HCEC 1CT (cell line): ENCODE results near the gene SLC51B.

Experiments
- DNase-seq: peaks from one replicate; pipeline ENCODE4 v3.0.0-alpha.2; 2017

Gene SLC51B

GRCh38 chr15:65042776-65043327 is 2.3 kb upstream of the SLC51B start:
- DNase-seq, result peak; percentile 3

GRCh38 chr15:65044218-65044617 is 969 bp upstream of the SLC51B start:
- DNase-seq, result peak; percentile 87

GRCh38 chr15:65048241-65048640 is 3.1 kb downstream of the SLC51B start:
- no peak for DNase-seq

- DNase-seq, result peak; percentile 93
Observed at GRCh38 chr15:65049418-65049840, 4.2 kb downstream of the SLC51B start.

DNA sequence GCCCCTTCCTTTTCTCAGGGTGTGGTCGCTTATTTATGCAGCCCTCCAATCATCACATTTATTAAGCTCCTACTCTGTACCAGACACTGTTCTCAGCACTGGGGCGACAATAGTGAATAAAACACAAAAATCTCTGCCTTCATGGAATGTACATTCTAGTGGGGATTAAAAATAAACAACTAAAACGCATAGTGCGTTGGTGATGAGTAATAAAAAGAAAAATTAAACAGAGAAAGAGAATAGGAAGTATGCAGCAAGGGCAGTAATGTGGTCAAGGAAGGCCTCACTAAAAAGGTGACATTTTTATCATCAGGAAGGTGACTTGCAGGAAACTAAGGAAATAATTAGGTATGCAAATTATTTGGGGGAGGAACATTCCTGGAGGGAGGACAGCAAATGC is 5.1 kb downstream of the SLC51B start:
- peak; percentile 61 for DNase-seq

DNA sequence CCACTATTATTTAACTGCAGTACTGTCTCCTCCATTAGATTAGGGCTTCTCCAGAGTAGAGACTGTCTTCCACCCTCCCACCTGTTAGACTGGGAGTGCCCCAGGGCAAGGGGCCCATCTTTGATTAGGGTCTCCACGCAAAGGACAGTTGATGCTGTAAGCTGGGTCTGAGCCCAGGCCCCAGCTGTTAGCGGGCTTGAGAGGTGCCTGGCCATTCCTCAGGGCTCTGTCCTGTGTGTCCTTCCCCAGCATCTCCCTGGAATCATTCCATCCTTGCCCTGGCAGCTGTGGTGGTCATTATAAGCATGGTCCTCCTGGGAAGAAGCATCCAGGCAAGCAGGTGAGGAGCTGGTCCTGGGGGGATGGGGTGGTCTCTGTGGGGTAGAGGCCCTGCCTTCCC is 6.1 kb downstream of the SLC51B start:
- DNase-seq, result no peak

DNA sequence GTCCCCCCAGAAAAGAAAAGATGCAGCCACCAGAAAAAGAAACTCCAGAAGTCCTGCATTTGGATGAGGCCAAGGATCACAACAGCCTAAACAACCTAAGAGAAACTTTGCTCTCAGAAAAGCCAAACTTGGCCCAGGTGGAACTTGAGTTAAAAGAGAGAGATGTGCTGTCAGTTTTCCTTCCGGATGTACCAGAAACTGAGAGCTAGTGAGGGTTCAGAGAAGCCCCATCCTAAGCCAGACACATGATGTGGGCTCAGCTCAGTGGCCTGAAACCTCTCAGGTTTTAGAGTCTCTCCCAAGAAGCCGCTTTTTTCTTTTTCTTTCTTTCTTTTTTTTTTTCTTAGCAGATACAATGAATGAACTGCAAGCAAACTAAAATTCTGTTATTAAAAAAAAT is 7.8 kb downstream of the SLC51B start:
- no peak for DNase-seq

GRCh38 chr15:65054333-65055200 is 9.4 kb downstream of the SLC51B start:
- DNase-seq, result peak; percentile 57

DNA sequence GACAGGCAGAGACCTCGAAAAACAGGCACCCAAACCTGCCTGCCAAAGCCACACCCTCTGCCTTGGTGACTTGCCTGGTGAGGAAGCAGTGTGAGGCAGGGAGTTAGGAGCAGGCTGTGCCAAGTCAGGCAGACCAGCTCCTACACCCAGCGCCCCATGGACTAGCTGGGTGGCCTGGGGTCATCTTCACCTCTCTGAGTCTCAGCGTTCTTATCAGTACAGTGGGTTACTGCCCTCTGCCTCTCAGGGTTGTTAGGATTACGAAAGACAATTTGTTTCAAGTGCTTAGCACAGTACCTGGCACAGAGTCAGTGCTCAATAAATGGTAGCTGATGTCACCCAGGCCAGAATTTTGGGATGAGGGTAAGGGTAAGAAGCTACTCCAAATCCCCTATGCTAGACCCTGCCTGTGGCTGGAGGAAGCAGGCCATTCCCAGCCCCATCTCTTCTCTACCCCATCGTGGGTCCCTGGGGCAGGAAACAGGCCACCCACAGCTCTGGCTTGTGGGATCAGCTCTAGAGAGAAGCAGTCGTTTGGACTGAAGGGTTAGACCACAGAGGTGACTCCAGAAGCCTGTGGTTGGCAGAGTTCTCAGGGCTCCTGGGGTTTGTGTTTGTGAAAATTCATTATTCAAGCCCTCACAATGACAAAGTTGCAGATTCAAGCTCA is 10.1 kb downstream of the SLC51B start:
- peak; percentile 34 for DNase-seq

DNA sequence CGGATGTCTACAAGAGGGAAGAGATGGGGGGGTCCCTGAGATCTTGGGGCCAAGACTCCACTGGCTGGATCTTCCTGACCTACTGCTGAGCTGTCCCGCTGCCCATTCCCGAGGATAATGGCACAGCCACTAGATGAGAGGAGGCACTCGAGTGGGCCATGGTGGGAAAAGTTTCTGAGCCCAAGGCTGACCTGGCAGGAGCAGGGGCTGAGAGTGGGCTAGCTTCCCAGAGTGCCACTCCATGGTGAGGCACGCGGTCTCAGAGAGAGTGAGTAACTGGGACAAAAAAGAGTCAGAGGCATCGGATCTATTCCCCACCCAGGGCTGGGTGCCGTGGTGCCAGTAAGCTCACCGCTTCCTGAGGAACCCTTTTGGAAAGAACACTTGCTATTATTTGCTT is 10.9 kb downstream of the SLC51B start:
- no peak for DNase-seq

DNA sequence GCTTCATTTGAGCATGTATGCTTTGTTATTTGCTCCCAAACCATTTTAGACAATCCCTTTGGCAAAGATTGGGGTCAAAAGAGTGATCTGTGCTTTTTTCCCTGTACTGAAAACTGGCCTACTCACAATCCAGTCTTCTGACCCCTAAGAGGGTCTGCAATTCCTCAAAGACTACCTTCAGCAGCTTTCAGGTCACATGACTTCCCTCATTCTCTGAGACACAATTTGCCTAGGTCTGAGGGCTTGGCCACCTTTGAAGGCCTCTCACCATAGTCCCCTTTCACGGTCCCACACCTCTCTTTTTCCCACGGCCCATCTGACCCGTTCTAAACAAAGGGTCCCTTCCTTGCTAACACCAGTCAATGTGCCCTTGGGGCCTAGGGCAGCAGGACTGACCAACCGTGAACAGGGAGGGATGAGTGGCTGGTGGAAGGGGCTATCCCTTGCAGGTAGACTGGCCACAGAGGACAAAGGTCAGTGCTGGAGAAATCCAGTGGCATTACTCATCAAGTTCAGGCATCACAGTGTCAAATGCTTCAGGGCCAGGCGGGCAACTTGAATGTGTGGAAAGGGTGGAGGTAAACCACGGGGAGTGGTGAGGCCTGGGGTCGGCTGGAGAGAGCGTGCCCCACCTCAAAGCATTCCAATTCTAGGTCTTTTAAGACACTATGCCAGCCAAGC is 11.8 kb downstream of the SLC51B start:
- DNase-seq, result no peak

GRCh38 chr15:65057549-65057940 is 12.4 kb downstream of the SLC51B start:
- no peak for DNase-seq

GRCh38 chr15:65058394-65059368 is 13.5 kb downstream of the SLC51B start:
- no peak for DNase-seq

DNA sequence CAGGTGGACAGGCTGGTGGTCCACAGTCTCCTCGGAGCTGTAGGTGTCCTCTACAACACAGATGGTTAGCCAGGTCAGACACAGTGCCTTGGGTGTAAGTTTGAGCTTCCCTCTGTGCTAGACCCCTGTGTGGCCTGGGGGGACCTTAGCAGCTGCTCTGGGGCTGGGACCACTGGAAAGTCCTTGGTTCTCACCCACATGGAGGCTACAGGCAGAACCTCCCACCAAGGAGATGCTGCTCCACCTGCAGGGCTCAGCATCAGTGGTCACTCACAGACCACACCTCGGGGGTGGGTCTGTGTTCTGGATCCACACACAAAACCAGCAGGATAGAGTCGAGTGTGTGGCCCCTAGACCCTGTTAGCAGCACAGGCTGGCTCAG is 14.2 kb downstream of the SLC51B start:
- DNase-seq, result no peak

DNA sequence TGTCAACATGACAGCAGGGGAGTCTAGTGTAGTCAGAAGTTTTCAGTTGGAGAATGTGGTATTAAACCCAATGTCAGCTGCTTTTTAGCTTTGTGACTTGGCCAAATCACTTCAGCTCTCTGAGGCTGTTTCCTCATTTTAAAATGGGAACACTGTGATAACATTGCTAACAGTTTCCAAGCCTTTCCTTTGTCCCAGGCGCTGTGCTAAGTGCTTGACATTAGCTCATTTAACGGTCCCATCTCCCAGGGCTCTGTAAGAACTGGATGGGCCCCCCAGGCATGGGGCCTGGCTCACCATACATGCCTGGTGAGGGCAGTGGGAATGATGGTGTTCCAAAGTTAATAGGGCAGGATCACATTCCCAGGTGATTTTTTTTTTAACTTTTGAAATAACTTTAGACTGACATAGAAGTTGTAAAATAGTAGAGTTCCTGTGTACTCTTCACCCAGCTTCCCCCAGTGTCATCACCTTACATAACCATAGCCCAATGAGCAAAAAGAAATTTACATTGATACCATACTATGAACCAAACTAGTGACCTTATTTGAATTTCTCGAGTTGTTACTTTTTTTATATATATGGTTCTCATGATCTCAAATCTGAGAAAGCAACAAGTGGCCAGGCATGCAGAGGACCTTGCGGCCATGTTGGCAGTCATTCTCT is 14.9 kb downstream of the SLC51B start:
- DNase-seq, result no peak

GRCh38 chr15:65060641-65061397 is 15.6 kb downstream of the SLC51B start:
- DNase-seq, result no peak

DNA sequence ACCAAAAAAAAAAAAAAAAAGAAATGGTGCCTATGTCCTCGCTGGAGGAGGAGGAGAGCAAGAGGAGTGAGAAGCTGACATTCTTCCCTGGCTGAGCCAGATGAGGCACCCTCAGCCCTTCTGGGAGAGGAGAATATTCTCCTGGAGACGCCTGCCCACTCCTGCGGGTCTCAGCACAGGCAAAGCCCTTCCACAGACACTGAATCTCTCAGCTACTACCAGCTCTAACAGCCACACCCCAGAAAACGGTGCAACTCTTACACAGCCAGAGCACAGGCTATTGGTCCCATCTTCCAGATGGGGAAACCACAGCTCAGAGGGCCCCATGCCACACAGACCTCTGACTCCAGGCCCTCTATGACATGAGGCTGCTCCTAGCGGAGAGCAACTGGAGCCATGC is 16.9 kb downstream of the SLC51B start:
- no peak for DNase-seq

DNA sequence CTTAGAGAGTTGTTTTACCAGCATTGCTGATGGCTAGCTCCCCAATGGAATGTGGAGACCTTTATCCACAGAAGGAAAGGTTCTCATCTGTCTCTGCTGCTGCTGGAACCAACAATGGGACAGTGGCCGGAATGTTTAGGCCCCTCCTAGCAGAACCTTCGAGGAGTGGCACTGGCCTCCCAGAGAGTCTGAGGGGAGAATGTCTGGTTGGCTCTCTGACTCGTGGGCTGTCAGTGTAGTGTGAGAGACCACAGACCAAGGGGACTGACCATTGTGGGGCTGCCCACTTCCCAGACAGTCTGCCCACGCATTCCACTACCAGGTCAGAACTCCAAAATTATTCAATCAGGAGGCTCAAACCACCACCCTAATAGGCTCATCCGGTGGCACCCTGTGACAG is 17.5 kb downstream of the SLC51B start:
- DNase-seq, result no peak

GRCh38 chr15:65066001-65066634 is 20.9 kb downstream of the SLC51B start:
- no peak for DNase-seq

- DNase-seq, result no peak
Observed at GRCh38 chr15:65066635-65067316, 21.6 kb downstream of the SLC51B start.
